GM18520 (cell line): ENCODE measurements around the gene MVP.
A peak's percentile ranks its signal among the peaks of the same experiment; 100 is the strongest.

Experiments
- ATAC-seq: cut with Tn5 transposase; IDR thresholded peaks from one replicate; pipeline ENCODE4 v1.9.1; 2021; ENCODE audit not compliant: unreplicated experiment

MVP gene

GRCh38 chr16:29804455-29805231 is 15.6 kb upstream of the MVP start:
- ATAC-seq, result no peak

- peak; percentile 47 for ATAC-seq
Measured at GRCh38 chr16:29805232-29806098, 14.8 kb upstream of the MVP start.

DNA sequence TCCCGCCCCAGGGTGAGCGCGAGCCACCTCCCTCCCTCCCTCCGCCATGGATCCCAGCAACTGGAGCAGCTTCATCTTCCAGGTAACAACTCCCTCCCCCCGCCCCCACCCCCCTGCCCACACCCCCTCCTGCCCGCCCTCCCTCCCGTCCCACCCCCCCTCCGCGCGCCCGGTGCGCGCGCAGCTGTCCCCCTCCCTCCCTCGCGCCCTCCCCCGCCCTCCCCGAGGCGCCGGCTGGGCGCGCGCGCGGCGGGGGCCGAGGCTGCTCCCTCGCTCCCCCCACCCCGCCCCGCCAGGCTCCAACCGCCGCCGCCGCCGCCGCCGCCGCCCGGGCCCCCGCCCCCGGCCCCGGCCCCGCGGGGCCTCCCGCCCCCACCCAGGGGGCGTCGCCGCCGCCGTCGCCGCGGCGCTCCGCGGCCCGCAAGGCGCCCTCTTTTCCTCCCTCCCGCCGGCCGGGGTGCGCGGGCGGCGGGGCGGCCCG is 14.1 kb upstream of the MVP start, which contains the start of gene MAZ:
TSS of gene MAZ (plus strand) at position 431 of the 481 bp plus-strand sequence. CDS start 173 bp downstream, outside the sequence.
- ATAC-seq, result no peak

GRCh38 chr16:29806641-29807425 is 13.4 kb upstream of the MVP start:
- no peak for ATAC-seq

- no peak for ATAC-seq
Measured at GRCh38 chr16:29807426-29808218, 12.6 kb upstream of the MVP start.

- ATAC-seq, result no peak
Measured at GRCh38 chr16:29808219-29808900, 11.9 kb upstream of the MVP start.

GRCh38 chr16:29809031-29809747 is 11.1 kb upstream of the MVP start:
- no peak for ATAC-seq

- ATAC-seq, result no peak
Measured at GRCh38 chr16:29809850-29810698, 10.2 kb upstream of the MVP start.

DNA sequence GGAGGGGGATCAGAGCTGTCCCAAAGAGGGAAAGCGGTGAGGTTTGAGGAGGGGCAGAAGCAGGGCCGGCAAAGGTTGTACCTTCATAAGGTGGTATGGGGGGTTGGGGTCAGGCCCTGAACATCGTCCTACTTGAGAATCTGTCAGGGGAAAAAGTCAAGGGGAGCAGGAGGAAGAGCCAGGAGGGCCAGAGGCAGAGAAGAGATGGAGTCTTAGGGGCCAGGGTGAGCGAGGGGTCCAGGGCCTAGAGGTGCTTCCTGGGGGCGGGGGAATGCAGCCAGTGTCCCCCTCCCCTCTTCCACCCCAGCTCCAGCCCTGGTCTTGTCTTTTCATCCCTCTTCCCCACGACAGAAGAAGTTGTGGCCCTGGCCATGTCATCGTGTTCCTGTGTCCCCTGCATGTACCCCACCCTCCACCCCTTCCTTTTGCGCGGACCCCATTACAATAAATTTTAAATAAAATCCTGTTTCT is 9.5 kb upstream of the MVP start:
- no peak for ATAC-seq

DNA sequence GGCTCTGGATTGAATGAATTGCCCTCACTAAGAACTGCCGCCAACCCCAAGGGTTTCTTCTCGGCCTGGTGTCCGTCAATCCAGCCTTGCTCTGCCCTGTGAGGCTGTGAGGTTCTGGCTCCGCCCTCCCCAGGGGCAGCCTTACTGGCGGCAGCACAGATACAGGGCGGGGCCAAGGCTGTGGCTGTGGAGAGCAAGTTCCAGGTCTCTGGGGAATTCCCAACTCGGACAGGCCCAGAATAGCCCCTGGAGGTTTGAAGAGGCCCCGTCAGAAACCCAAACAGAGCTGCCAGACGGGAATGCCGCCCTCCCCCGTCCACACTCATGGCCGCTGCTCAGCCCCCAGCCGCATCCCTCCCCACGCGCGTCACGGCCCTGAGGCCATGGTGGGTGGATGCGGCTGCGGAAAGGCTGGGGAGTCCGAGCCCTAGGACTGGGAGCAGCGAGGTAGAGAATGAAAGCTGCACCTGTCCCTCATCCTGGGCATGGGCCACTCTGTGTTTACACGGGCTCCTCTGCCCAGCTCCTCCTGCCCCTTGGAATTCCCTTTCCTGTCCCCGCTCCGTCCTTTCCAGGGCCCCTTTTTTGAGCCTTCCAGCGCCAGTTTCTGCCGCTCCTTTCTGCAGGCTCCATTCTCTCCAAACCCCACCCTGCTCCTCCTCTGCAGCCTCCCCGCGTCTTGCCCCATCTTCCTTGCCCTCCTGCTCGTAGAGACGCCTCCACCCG is 8.9 kb upstream of the MVP start:
- no peak for ATAC-seq

GRCh38 chr16:29811896-29812665 is 8.2 kb upstream of the MVP start, which contains the start of gene PRRT2:
Gene PRRT2, plus strand, starts transcription at chr16:29812193. Its CDS starts 862 bp downstream, at chr16:29813055.
- no peak for ATAC-seq

GRCh38 chr16:29812754-29813643 is 7.3 kb upstream of the MVP start:
- ATAC-seq, result no peak

GRCh38 chr16:29813644-29814562 is 6.4 kb upstream of the MVP start:
- ATAC-seq, result no peak

- ATAC-seq, result no peak
Measured at GRCh38 chr16:29814592-29814991, 5.7 kb upstream of the MVP start.
